ENCODE data around the gene FAM162A.

GRCh38 chr3:122410639-122411038 lies 26.7 kb downstream of the FAM162A start:
- TF ChIP-seq REST (IDR thresholded peaks at IDR 0.05; ENCODE audit: insufficient read depth in 1 of 2, low read depth in 2 of 2, low read length in 2 of 2) (no peak), FOXP2 (optimal IDR thresholded peaks at IDR 0.05; ENCODE audit: borderline replicate concordance, extremely low read depth, extremely low read length, insufficient read depth) (no peak)
